Psoas muscle (tissue), 8 donors: ENCODE measurements around the gene P2RX5. TPM values are rescaled to one million over a fixed set of nuclear protein-coding genes. Genes with fewer than 3 reads are reported as not detected.
A peak's percentile ranks its signal among the peaks of the same experiment; 100 is the strongest.

Experiments used
- ATAC-seq, 4 donors: fragments of 200-7000 bp; cut with Tn5 transposase; one replicate each; pipeline ENCODE4 v1.9.1; 2020; ENCODE audit warnings: moderate library complexity in 3 of 4, mild to moderate bottlenecking in 2 of 4
- DNase-seq, 2 donors: peaks; one replicate each; pipeline ENCODE4 v3.0.0-alpha.2; 2020
- H3K27ac ChIP-seq: fragments of 200-600 bp; one replicate; pipeline ENCODE4 v1.8.0; 2022
- H3K27me3 ChIP-seq, 3 donors: fragments of 200-600 bp in 1 of 3; one replicate each; pipeline versions ENCODE4 v1.6.1 to v1.8.0; 2013 to 2022; ENCODE audit warnings: low read length in 2 of 3, mild to moderate bottlenecking in 2 of 3, moderate library complexity in 1 of 3; ENCODE audit not compliant: insufficient read depth in 3 of 3
- H3K36me3 ChIP-seq, 2 donors: fragments of 200-600 bp in 1 of 2; one replicate each; pipeline versions ENCODE4 v1.6.1 to v1.8.0; 2013 to 2022; ENCODE audit warnings: low read depth in 1 of 2, mild to moderate bottlenecking in 1 of 2, moderate library complexity in 1 of 2; ENCODE audit not compliant: insufficient read depth in 1 of 2
- H3K4me1 ChIP-seq: fragments of 200-600 bp; one replicate; pipeline ENCODE4 v1.8.0; 2022
- H3K4me3 ChIP-seq: fragments of 200-600 bp; one replicate; pipeline ENCODE4 v1.8.0; 2022; ENCODE audit warnings: mild to moderate bottlenecking
- H3K9me3 ChIP-seq: fragments of 200-600 bp; one replicate; pipeline ENCODE4 v1.8.0; 2022
- CTCF ChIP-seq: fragments of 200-600 bp; IDR thresholded peaks from one replicate; pipeline ENCODE4 v1.8.0; 2022; ENCODE audit warnings: antibody characterized with exemption
- WGBS, 3 donors: extraction: QIAGEN DNeasy Blood & Tissue Kit; methylation state at CpG; one replicate each; pipeline versions ENCODE4 v1.1.6 to v1.1.7; 2013; 5-methylcytosine and 5-hydroxymethylcytosine counted together
- intact Hi-C, 2 donors: fragments of 100-400 bp; cut with DNase I; formaldehyde crosslinking; loops; one replicate each; pipeline versions ENCODE4 v1.11.0 to v1.14.2; 2022
- long read RNA-seq, 2 donors: library from polyadenylated mRNA; unstranded; transcript quantifications; one replicate each; pipeline ENCODE4 v2.0.0, GENCODE V29; 2021
- polyA plus RNA-seq, 3 donors: library from polyadenylated mRNA; stranded (reverse); fragments of 200-250 nt; gene quantifications; one replicate each; pipeline ENCODE4 v1.2.3, GENCODE V29; 2013
- total RNA-seq, 4 donors: library from RNA; stranded (reverse); fragmentation: NEBNext Ultra II Directional in 2 of 4; extraction: Animal tissue kit (Norgen Biotek cat#: 25700) in 2 of 4; gene quantifications; one replicate each; pipeline versions ENCODE4 v1.2.1 to v1.2.4, GENCODE V29; 2021 to 2023
- donor health status: healthy with polysubstance abuse.
- donor health status: DM: no; HTN: no; CAD: no; lungs with moderate emphysema.
- donor health status: Bipolar disorder and iron deficiency.
- donor health status: healthy.
- donor health status: DM: yes; HTN: yes; CAD: no.
- donor health status: DM: no; HTN: no; CAD: no.
- donor health status: DM: no; HTN: no; CAD: no.
- donor health status: DM: yes; HTN: yes; CAD: no.

Gene P2RX5, protein sequence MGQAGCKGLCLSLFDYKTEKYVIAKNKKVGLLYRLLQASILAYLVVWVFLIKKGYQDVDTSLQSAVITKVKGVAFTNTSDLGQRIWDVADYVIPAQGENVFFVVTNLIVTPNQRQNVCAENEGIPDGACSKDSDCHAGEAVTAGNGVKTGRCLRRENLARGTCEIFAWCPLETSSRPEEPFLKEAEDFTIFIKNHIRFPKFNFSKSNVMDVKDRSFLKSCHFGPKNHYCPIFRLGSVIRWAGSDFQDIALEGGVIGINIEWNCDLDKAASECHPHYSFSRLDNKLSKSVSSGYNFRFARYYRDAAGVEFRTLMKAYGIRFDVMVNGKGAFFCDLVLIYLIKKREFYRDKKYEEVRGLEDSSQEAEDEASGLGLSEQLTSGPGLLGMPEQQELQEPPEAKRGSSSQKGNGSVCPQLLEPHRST
- 10 to 100 TPM; 29.7 to 76.7 (median 35.7) TPM for total RNA-seq
- polyA plus RNA-seq: 100 to 1,000 TPM in 1 of 3 donors, 10 to 100 TPM in 2; 15.5 to 138 (median 30.5) TPM
- long read RNA-seq, donor 1, transcript P2RX5-201 (12 exons, 2,309 nt): major isoform, 15 of 30 reads
- long read RNA-seq, donor 1, transcript P2RX5-203 (12 exons, 1,998 nt): minor isoform, 7 of 30 reads
- long read RNA-seq, donor 1, partial matches to known transcripts: 2 of 30 reads
- long read RNA-seq, donor 1, other reads (novel, unspliced or antisense): 6 of 30 reads
- long read RNA-seq, donor 2, transcript P2RX5-201 (12 exons, 2,309 nt): major isoform, 8 of 33 reads
- long read RNA-seq, donor 2, transcript P2RX5-203 (12 exons, 1,998 nt): minor isoform, 6 of 33 reads
- long read RNA-seq, donor 2, partial matches to known transcripts: 4 of 33 reads
- long read RNA-seq, donor 2, other reads (novel, unspliced or antisense): 10 of 33 reads

DNA sequence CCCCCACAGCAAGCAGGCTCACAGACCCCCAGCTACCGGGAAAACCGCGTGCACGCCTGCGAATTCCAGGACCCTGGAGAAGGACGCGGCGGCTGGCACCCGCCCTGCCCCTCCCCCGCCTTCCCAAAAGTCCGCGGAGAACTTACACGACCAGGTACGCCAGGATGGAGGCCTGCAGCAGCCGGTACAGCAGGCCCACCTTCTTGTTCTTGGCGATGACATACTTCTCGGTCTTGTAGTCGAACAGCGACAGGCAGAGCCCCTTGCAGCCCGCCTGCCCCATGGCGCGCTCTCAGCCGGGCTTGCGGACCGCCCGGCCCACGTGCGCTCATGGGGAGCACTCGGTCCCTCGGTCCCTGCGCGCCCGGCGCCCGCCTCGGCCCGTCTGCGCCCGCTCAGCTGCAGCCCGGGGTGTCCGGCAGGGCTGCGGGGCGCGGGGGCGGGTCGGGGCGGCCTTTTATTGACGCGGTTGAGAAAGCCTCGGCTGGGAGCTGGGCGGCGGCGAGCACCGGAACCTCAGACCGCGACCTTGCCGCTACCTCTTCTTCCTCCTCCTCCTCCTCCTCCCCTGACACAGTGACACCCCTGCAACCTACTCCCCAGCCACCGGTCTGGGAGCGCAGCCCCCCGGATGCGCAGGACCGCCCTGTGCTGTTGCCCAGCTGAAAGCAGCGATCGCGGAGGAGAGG is at the start of gene P2RX5:
Gene P2RX5 (minus strand): TSS at position 433 of the 689 bp plus-strand sequence. CDS start 150 bp downstream, at position 283.
- TF ChIP-seq CTCF: no peak

GRCh38 chr17:3745071-3745470 is 49.1 kb upstream of the P2RX5 start:
- Histone ChIP-seq H3K9me3 (no peaks in the 10 kb centered on the region), H3K4me1 (no peaks in the 10 kb centered on the region), H3K27me3 (no peaks in the 10 kb centered on the region), H3K27ac (no peak overlapping the region), H3K4me3 (no peak overlapping the region), H3K36me3 (no peaks in the 10 kb centered on the region)
- no peak for ATAC-seq
- intact Hi-C loops: no loop called here
- no peak for TF ChIP-seq CTCF
- DNase-seq: no peak
- WGBS, 3 donors: 76 to 83% (median 78%) methylated on average over 10 of the region's 10 CpGs

More for the DNA sequence above, at the start of gene P2RX5:
- H3K4me3 ChIP-seq: peak within 1 kb of the TSS; percentile 86
- ATAC-seq: peak; percentile 36 to 54 (median 45)
- WGBS, 3 donors: 0 to 1% (median 1%) methylated on average over 50 to 65 of the region's 65 CpGs
- H3K27me3 ChIP-seq: no peaks in the 10 kb centered on the region
- intact Hi-C loops: no loop called here
- H3K36me3 ChIP-seq: peaks cover 0 to 15% of the 10 kb centered on the region in 2 donors
- no peaks in the 10 kb centered on the region for H3K9me3 ChIP-seq
- peak; percentile 63 to 74 for DNase-seq
- peak within 1 kb of the TSS; percentile 95 for H3K27ac ChIP-seq
- peaks cover 9% of the 10 kb centered on the region for H3K4me1 ChIP-seq

DNA sequence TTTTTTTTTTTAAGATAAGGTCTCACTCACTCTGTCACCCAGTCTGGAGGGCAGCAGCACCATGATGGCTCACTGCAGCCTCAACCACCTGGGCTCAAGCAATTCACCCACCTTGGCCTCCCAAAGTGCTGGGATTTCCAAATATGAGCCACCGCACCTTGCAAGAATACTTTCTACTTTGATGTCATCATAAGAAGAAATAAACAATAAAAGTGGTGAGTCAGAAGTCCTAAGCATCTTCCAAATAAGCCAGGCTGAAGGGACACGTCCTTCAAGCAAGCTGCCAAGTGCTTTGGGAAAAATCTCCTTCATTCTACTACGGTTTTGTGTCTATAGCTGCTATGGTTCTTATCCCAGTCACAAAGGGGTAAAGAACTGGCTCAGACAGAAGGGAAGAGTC is 48.1 kb upstream of the P2RX5 start:
- Histone ChIP-seq H3K27me3 (no peaks in the 10 kb centered on the region), H3K4me1 (no peaks in the 10 kb centered on the region), H3K9me3 (no peaks in the 10 kb centered on the region), H3K36me3 (no peaks in the 10 kb centered on the region), H3K27ac (no peak overlapping the region), H3K4me3 (no peak overlapping the region)
- ATAC-seq (no peak), DNase-seq (no peak)
- TF ChIP-seq CTCF: no peak
- intact Hi-C loops: no loop called here
- 52 to 76% (median 66%) methylated on average over 3 of the region's 3 CpGs for WGBS, 3 donors

DNA sequence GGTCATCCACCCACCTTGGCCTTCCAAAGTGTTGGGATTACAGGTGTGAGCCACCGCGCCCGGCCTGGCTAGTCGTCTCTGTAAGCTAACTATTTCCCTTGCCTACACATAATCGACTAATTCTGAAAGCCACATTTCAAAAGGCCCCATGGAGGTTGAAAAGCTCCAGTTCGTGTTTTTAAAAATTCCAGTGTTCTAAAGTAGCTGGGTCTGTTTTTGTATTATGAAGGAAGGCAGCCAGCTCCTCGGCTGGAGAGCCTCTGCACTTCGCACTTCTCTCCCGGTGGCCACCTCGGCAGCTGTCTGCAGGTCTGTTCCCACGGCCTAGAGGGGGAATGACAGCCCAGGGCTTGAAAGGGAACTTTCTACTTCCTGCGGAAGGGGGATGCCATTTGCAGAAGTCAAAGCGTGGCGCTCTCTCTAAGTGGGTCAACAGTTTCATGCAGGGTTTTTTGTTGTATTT is 44.7 kb upstream of the P2RX5 start:
- Histone ChIP-seq H3K9me3 (no peaks in the 10 kb centered on the region), H3K27me3 (no peaks in the 10 kb centered on the region), H3K4me3 (no peak overlapping the region), H3K4me1 (peaks cover 5% of the 10 kb centered on the region), H3K36me3 (no peaks in the 10 kb centered on the region), H3K27ac (no peak overlapping the region)
- TF ChIP-seq CTCF: no peak
- WGBS, 3 donors: 71 to 77% (median 76%) methylated on average over 14 of the region's 14 CpGs
- ATAC-seq (no peak), DNase-seq (no peak)
- intact Hi-C loops: no loop called here
